HG03139 (cell line): ENCODE data around the gene OGA.

Source experiments
- ATAC-seq: cut with Tn5 transposase; IDR thresholded peaks from one replicate; pipeline ENCODE4 v1.9.1; 2021; ENCODE audit not compliant: unreplicated experiment

OGA gene

GRCh38 chr10:101761226-101761625 lies 57.0 kb downstream of the OGA start:
- ATAC-seq, result no peak

- ATAC-seq, result no peak
These were observed 57.7 kb downstream of the OGA start for GRCh38 chr10:101760510-101760909.

GRCh38 chr10:101759309-101760247 lies 58.7 kb downstream of the OGA start:
- ATAC-seq, result no peak

GRCh38 chr10:101758858-101759257 lies 59.4 kb downstream of the OGA start:
- no peak for ATAC-seq

- ATAC-seq, result no peak
These were observed 66.0 kb downstream of the OGA start for GRCh38 chr10:101752241-101752640.

- no peak for ATAC-seq
These were observed 68.9 kb downstream of the OGA start for GRCh38 chr10:101749047-101750016.

GRCh38 chr10:101748496-101748895 lies 69.7 kb downstream of the OGA start:
- no peak for ATAC-seq

GRCh38 chr10:101745074-101745696 lies 73.1 kb downstream of the OGA start:
- no peak for ATAC-seq

GRCh38 chr10:101744267-101744666 lies 74.0 kb downstream of the OGA start:
- no peak for ATAC-seq

GRCh38 chr10:101741938-101742337 lies 76.3 kb downstream of the OGA start:
- ATAC-seq, result no peak

- ATAC-seq, result no peak
These were observed 81.6 kb downstream of the OGA start for GRCh38 chr10:101736666-101737065.
